GM19351 (cell line): ENCODE measurements around the gene TRIM7.
A peak's percentile ranks its signal among the peaks of the same experiment; 100 is the strongest.

Experiments used
- ATAC-seq: cut with Tn5 transposase; IDR thresholded peaks from one replicate; pipeline ENCODE4 v1.9.1; 2021; ENCODE audit warnings: mild to moderate bottlenecking, moderate library complexity; ENCODE audit not compliant: unreplicated experiment

Gene TRIM7

GRCh38 chr5:181204826-181205760 lies at the start of gene TRIM7:
TSS of gene TRIM7 (minus strand) at chr5:181205196. CDS start at chr5:181205110, 86 bp downstream.
- no peak for ATAC-seq

GRCh38 chr5:181248277-181248676 lies 43.3 kb upstream of the TRIM7 start:
- ATAC-seq = no peak

GRCh38 chr5:181246276-181247049 lies 41.5 kb upstream of the TRIM7 start:
- ATAC-seq = peak; percentile 42

- ATAC-seq = peak; percentile 1
Measured at GRCh38 chr5:181245427-181246275, 40.7 kb upstream of the TRIM7 start.

- ATAC-seq = peak; percentile 50
Measured at GRCh38 chr5:181243564-181244343, 38.8 kb upstream of the TRIM7 start, which contains the start of gene RACK1. TSS of gene RACK1 (minus strand) at chr5:181243906. CDS start at chr5:181243800, 106 bp downstream.

GRCh38 chr5:181243018-181243563 lies 38.1 kb upstream of the TRIM7 start:
- no peak for ATAC-seq

- no peak for ATAC-seq
Measured at GRCh38 chr5:181242031-181242451, 37.0 kb upstream of the TRIM7 start.

- no peak for ATAC-seq
Measured at GRCh38 chr5:181241393-181241975, 36.5 kb upstream of the TRIM7 start.

- ATAC-seq = no peak
Measured at GRCh38 chr5:181239062-181239663, 34.2 kb upstream of the TRIM7 start.

GRCh38 chr5:181237729-181238385 lies 32.9 kb upstream of the TRIM7 start:
- no peak for ATAC-seq

GRCh38 chr5:181236954-181237641 lies 32.1 kb upstream of the TRIM7 start:
- no peak for ATAC-seq

GRCh38 chr5:181236471-181236870 lies 31.5 kb upstream of the TRIM7 start:
- no peak for ATAC-seq

- ATAC-seq = no peak
Measured at GRCh38 chr5:181235689-181236366, 30.8 kb upstream of the TRIM7 start.

GRCh38 chr5:181235323-181235688 lies 30.3 kb upstream of the TRIM7 start:
- no peak for ATAC-seq

GRCh38 chr5:181234455-181235306 lies 29.7 kb upstream of the TRIM7 start:
- ATAC-seq = no peak

- no peak for ATAC-seq
Measured at GRCh38 chr5:181233801-181234454, 28.9 kb upstream of the TRIM7 start.
